HL-60 (cell line): ENCODE results near the gene KLHL22.

Experiments
- DNase-seq, 2 experiments: peaks; one replicate each; pipeline ENCODE4 v3.0.0-alpha.2; 2010 to 2020; ENCODE audit warnings: low read depth in 1 of 2, low spot score in 1 of 2
- H3K27ac ChIP-seq: fragments of 250-450 bp; sonication (Bioruptor Pico); replicated peaks from 2 replicates; pipeline ENCODE4 v1.5.1; 2020; ENCODE audit warnings: mild to moderate bottlenecking, moderate library complexity
- H3K27me3 ChIP-seq: fragments of 250-450 bp; sonication (Bioruptor Pico); 2 replicates; pipeline ENCODE4 v1.5.1; 2021; ENCODE audit warnings: mild to moderate bottlenecking, moderate library complexity; ENCODE audit not compliant: insufficient read depth, poor library complexity, severe bottlenecking
- H3K4me3 ChIP-seq: replicated peaks from 2 replicates; pipeline ENCODE4 v1.5.1; 2011; ENCODE audit warnings: mild to moderate bottlenecking, control low read depth, low read length; ENCODE audit not compliant: insufficient read depth
- GABPA ChIP-seq: IDR thresholded peaks from 2 replicates; pipeline ENCODE4 v1.6.1; 2012; ENCODE audit warnings: low read depth
- POLR2AphosphoS5 ChIP-seq: IDR thresholded peaks from 2 replicates; pipeline ENCODE4 v1.6.1; 2012; ENCODE audit warnings: low read depth
- REST ChIP-seq: IDR thresholded peaks from 2 replicates; pipeline ENCODE4 v1.6.1; 2012; ENCODE audit warnings: low read depth; ENCODE audit not compliant: insufficient replicate concordance
- SPI1 ChIP-seq: IDR thresholded peaks from 2 replicates; pipeline ENCODE4 v1.6.1; 2012; ENCODE audit warnings: low read depth, mild to moderate bottlenecking, borderline replicate concordance
- TF ChIP-seq, protein P1 (sequence below): IDR thresholded peaks from one replicate; pipeline ENCODE4 v1.5.1; 2011; ENCODE audit warnings: low read length, control low read depth, inconsistent platforms; ENCODE audit not compliant: insufficient read depth

KLHL22 gene

GRCh38 chr22:20426259-20426615 is 69.4 kb downstream of the KLHL22 start:
- no peak overlapping the region for H3K27ac ChIP-seq
- no peak for TF ChIP-seq POLR2AphosphoS5
- TF ChIP-seq, protein P1, sequence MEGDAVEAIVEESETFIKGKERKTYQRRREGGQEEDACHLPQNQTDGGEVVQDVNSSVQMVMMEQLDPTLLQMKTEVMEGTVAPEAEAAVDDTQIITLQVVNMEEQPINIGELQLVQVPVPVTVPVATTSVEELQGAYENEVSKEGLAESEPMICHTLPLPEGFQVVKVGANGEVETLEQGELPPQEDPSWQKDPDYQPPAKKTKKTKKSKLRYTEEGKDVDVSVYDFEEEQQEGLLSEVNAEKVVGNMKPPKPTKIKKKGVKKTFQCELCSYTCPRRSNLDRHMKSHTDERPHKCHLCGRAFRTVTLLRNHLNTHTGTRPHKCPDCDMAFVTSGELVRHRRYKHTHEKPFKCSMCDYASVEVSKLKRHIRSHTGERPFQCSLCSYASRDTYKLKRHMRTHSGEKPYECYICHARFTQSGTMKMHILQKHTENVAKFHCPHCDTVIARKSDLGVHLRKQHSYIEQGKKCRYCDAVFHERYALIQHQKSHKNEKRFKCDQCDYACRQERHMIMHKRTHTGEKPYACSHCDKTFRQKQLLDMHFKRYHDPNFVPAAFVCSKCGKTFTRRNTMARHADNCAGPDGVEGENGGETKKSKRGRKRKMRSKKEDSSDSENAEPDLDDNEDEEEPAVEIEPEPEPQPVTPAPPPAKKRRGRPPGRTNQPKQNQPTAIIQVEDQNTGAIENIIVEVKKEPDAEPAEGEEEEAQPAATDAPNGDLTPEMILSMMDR = no peak
- TF ChIP-seq SPI1 = no peak
- no peak for TF ChIP-seq GABPA
- TF ChIP-seq REST = no peak
- peaks cover 40% of the 10 kb centered on the region for H3K27me3 ChIP-seq
- no peak for DNase-seq
- H3K4me3 ChIP-seq = no peak overlapping the region

DNA sequence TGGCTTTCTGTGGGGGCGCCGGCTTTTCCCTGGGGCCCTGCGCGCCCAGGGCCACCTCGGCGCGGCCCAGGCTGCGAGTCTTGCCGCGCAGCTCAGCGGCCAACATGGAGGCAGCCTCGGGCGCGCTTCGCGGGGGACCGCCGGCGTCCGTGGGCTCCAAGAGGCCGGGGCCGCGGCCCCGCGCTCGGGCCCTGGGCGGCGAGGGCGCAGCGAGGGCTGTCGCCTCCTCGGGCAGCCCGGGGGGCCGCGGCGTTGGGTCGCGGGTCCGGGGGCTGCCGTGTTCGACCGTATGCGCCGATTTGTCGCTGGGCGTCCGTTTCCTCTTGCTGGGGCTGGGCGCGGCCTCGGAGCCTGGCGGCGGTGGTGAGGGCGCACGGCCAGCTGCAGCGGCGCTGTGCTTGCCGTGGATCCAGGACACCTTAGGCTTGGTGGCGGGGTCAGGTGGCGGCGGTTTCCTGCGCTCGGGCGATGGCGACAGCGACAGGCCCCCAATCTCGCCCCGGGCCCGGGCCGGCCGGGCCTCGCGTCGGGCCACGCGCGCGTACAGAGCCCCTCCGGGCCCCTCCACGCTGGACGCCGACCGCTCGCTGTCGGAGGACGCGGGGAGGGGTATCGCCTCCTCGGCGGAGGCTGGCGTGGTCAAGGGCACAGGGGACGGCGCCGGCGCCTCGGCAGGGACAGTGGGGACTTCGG is 69.9 kb downstream of the KLHL22 start:
- no peak overlapping the region for H3K27ac ChIP-seq
- H3K4me3 ChIP-seq = no peak overlapping the region
- no peak for DNase-seq
- H3K27me3 ChIP-seq = peaks cover 40% of the 10 kb centered on the region
- TF ChIP-seq, protein P1 = no peak
- TF ChIP-seq POLR2AphosphoS5 (no peak), REST (no peak)

DNA sequence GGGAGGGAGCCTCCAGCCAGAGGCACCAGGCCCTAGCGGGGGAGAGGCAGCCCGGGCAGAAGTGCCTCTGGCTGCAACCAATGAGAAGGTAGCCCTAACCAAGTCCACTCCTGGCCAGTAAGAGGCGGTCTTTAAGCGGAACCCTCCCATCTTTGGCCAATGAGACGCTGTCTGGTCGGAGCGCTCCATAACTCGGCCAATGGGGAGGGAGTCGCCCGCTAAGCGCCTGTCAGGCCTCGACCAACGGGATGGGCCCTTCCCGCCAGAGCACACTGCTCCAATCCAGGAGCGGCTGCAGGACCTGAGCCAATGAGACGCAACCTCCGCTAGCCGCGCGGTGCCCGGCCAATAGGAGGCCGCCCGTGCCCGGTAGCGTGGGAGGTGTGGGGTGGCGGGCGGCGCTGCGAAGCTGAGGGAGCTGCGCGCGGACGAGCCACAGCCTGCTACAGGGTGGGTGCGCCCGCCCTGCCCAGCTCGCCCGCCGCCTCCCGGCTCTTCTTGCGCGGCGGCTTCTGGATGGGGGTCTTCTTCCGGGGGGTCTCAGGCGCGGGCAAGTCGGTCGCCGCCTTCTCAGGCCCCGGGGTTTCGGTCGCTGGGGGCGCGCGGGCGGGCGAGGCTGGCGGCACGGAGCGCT is 70.5 kb downstream of the KLHL22 start:
- DNase-seq = no peak
- Histone ChIP-seq H3K27me3 (peaks cover 33% of the 10 kb centered on the region), H3K27ac (no peak overlapping the region), H3K4me3 (no peak overlapping the region)
- TF ChIP-seq SPI1 (no peak), REST (no peak), GABPA (no peak), POLR2AphosphoS5 (no peak)
- TF ChIP-seq, protein P1 = no peak
